HL-60 (cell line): ENCODE results near the gene CSNK1G3.

Experiments
- DNase-seq, 2 experiments: peaks; one replicate each; pipeline ENCODE4 v3.0.0-alpha.2; 2010 to 2020; ENCODE audit warnings: low read depth in 1 of 2, low spot score in 1 of 2
- H3K27ac ChIP-seq: fragments of 250-450 bp; sonication (Bioruptor Pico); replicated peaks from 2 replicates; pipeline ENCODE4 v1.5.1; 2020; ENCODE audit warnings: mild to moderate bottlenecking, moderate library complexity
- H3K27me3 ChIP-seq: fragments of 250-450 bp; sonication (Bioruptor Pico); 2 replicates; pipeline ENCODE4 v1.5.1; 2021; ENCODE audit warnings: mild to moderate bottlenecking, moderate library complexity; ENCODE audit not compliant: insufficient read depth, poor library complexity, severe bottlenecking
- H3K4me3 ChIP-seq: replicated peaks from 2 replicates; pipeline ENCODE4 v1.5.1; 2011; ENCODE audit warnings: mild to moderate bottlenecking, control low read depth, low read length; ENCODE audit not compliant: insufficient read depth
- GABPA ChIP-seq: IDR thresholded peaks from 2 replicates; pipeline ENCODE4 v1.6.1; 2012; ENCODE audit warnings: low read depth
- POLR2AphosphoS5 ChIP-seq: IDR thresholded peaks from 2 replicates; pipeline ENCODE4 v1.6.1; 2012; ENCODE audit warnings: low read depth
- SPI1 ChIP-seq: IDR thresholded peaks from 2 replicates; pipeline ENCODE4 v1.6.1; 2012; ENCODE audit warnings: low read depth, mild to moderate bottlenecking, borderline replicate concordance
- TF ChIP-seq, protein P1 (sequence below): IDR thresholded peaks from one replicate; pipeline ENCODE4 v1.5.1; 2011; ENCODE audit warnings: low read length, control low read depth, inconsistent platforms; ENCODE audit not compliant: insufficient read depth
- TF ChIP-seq, protein P2 (sequence below): IDR thresholded peaks from 2 replicates; pipeline ENCODE4 v1.6.1; 2012; ENCODE audit warnings: low read depth; ENCODE audit not compliant: insufficient replicate concordance

CSNK1G3 gene

DNA sequence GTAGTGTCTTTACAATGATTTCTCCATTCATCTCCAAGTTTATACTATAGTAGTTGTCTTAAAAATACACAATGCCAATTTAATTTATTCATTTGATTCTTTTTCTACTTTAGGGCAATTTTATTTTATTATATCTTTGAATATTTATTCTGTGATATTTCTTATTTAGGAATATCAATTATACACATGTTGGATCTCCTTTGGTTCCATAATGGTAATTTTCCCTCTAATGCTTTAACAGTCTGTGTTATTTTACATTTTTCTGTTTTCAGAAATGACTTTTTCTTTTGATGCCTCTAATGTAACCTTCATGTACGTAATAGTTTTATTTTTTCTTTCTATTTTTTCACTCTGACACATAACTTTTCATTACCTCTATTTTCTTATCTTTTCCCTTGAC lies 153.0 kb downstream of the CSNK1G3 start:
- H3K4me3 ChIP-seq = no peak overlapping the region
- no peak for DNase-seq
- H3K27me3 ChIP-seq = no peaks in the 10 kb centered on the region
- no peak overlapping the region for H3K27ac ChIP-seq
- TF ChIP-seq, protein P1, sequence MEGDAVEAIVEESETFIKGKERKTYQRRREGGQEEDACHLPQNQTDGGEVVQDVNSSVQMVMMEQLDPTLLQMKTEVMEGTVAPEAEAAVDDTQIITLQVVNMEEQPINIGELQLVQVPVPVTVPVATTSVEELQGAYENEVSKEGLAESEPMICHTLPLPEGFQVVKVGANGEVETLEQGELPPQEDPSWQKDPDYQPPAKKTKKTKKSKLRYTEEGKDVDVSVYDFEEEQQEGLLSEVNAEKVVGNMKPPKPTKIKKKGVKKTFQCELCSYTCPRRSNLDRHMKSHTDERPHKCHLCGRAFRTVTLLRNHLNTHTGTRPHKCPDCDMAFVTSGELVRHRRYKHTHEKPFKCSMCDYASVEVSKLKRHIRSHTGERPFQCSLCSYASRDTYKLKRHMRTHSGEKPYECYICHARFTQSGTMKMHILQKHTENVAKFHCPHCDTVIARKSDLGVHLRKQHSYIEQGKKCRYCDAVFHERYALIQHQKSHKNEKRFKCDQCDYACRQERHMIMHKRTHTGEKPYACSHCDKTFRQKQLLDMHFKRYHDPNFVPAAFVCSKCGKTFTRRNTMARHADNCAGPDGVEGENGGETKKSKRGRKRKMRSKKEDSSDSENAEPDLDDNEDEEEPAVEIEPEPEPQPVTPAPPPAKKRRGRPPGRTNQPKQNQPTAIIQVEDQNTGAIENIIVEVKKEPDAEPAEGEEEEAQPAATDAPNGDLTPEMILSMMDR = no peak
- TF ChIP-seq POLR2AphosphoS5 = no peak
- TF ChIP-seq SPI1 = no peak
- TF ChIP-seq GABPA = no peak
- TF ChIP-seq, protein P2, sequence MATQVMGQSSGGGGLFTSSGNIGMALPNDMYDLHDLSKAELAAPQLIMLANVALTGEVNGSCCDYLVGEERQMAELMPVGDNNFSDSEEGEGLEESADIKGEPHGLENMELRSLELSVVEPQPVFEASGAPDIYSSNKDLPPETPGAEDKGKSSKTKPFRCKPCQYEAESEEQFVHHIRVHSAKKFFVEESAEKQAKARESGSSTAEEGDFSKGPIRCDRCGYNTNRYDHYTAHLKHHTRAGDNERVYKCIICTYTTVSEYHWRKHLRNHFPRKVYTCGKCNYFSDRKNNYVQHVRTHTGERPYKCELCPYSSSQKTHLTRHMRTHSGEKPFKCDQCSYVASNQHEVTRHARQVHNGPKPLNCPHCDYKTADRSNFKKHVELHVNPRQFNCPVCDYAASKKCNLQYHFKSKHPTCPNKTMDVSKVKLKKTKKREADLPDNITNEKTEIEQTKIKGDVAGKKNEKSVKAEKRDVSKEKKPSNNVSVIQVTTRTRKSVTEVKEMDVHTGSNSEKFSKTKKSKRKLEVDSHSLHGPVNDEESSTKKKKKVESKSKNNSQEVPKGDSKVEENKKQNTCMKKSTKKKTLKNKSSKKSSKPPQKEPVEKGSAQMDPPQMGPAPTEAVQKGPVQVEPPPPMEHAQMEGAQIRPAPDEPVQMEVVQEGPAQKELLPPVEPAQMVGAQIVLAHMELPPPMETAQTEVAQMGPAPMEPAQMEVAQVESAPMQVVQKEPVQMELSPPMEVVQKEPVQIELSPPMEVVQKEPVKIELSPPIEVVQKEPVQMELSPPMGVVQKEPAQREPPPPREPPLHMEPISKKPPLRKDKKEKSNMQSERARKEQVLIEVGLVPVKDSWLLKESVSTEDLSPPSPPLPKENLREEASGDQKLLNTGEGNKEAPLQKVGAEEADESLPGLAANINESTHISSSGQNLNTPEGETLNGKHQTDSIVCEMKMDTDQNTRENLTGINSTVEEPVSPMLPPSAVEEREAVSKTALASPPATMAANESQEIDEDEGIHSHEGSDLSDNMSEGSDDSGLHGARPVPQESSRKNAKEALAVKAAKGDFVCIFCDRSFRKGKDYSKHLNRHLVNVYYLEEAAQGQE = no peak

DNA sequence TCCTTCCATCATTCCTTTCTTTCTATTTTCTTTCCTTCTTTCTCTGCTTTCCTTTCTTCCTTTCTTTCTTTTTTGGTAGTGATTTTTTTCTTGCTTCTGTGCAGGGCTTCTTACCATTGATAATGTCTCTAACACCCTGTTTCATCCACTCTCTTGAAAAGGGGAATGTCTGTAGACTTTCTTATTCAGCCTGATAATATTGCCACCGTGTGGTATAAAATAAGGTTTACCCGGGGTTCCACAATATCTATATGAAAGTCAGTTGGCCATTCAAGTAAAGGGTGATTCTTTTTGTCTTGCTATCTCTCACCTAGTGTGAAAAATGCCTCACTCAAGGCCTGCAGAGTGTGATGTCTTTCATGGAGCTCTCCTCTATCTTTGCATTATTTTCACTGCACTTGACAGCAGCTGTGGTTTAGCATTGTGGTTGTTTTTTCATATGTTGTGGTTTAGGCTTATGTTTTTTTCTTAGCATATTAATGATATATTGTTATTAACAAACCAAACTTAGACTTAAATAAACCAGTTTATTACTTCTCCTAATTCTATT lies 153.9 kb downstream of the CSNK1G3 start:
- Histone ChIP-seq H3K4me3 (no peak overlapping the region), H3K27ac (no peak overlapping the region), H3K27me3 (no peaks in the 10 kb centered on the region)
- no peak for DNase-seq
- TF ChIP-seq, protein P1 = no peak
- TF ChIP-seq, protein P2 = no peak
- TF ChIP-seq GABPA = no peak
- TF ChIP-seq SPI1 = no peak
- TF ChIP-seq POLR2AphosphoS5 = no peak
